Mucosa of descending colon (tissue), 3 donors: Measurements from ENCODE around the gene STAT3. TPM values are rescaled to one million over a fixed set of nuclear protein-coding genes. Genes with fewer than 3 reads are reported as not detected.
A peak's percentile ranks its signal among the peaks of the same experiment; 100 is the strongest.
"Not testable (repeated sequence)": the region's sequence is repeated elsewhere in the genome, so short reads cannot be mapped to it uniquely, and the experiment has no call there.

ENCODE experiments used
- ATAC-seq: fragments of 200-7000 bp; cut with Tn5 transposase; one replicate; pipeline ENCODE4 v1.9.1; 2020; ENCODE audit warnings: mild to moderate bottlenecking, moderate library complexity
- DNase-seq, 3 donors: peaks; one replicate each; pipeline ENCODE4 v3.0.0-alpha.2; 2020
- H3K36me3 ChIP-seq: fragments of 200-600 bp; one replicate; pipeline ENCODE4 v1.8.0; 2021; ENCODE audit warnings: low read depth, mild to moderate bottlenecking
- H3K4me1 ChIP-seq: fragments of 200-600 bp; one replicate; pipeline ENCODE4 v1.8.0; 2021; ENCODE audit warnings: low read depth, mild to moderate bottlenecking
- H3K4me3 ChIP-seq: fragments of 200-600 bp; one replicate; pipeline ENCODE4 v1.8.0; 2021; ENCODE audit warnings: mild to moderate bottlenecking
- H3K9me3 ChIP-seq: fragments of 200-600 bp; one replicate; pipeline ENCODE4 v1.8.0; 2021; ENCODE audit warnings: mild to moderate bottlenecking
- CTCF ChIP-seq: fragments of 200-600 bp; IDR thresholded peaks from one replicate; pipeline ENCODE4 v1.8.0; 2022; ENCODE audit warnings: antibody characterized with exemption, mild to moderate bottlenecking
- intact Hi-C, 2 donors: fragments of 100-400 bp; cut with DNase I in 1 of 2; cut with micrococcal nuclease in 1 of 2; formaldehyde crosslinking; loops; one replicate each; pipeline versions ENCODE4 v1.11.0 to v1.11.1; 2022; cut with DNase I, micrococcal nuclease
- total RNA-seq, 3 donors: library from RNA; stranded (reverse); fragmentation: NEBNext Ultra II Directional in 2 of 3; extraction: Animal tissue kit (Norgen Biotek cat#: 25700) in 2 of 3; gene quantifications; one replicate each; pipeline versions ENCODE4 v1.2.1 to v1.2.4, GENCODE V29; 2021 to 2023
- donor health status: DM: no; HTN: no; CAD: no; lungs with moderate emphysema.
- donor health status: DM: no; HTN: no; CAD: no.
- donor health status: DM: no; HTN: yes; CAD: no.

STAT3 gene
- total RNA-seq, 3 donors from 2014 or later: 158 to 230 (median 227) TPM

GRCh38 chr17:42421136-42421506 is 32.9 kb upstream of the STAT3 start:
- DNase-seq (no peak), ATAC-seq (no peak)
- intact Hi-C loops: loop anchor here in 1 of 2 donors (10.0 kb wide), 1 partner anchor 94 kb away; no protein-coding TSS in a partner anchor
- Histone ChIP-seq H3K4me3 (no peak overlapping the region), H3K9me3 (no peaks in the 10 kb centered on the region), H3K4me1 (peaks cover 19% of the 10 kb centered on the region), H3K36me3 (no peaks in the 10 kb centered on the region)
- TF ChIP-seq CTCF: no peak

- DNase-seq, H3K4me3 ChIP-seq, H3K36me3 ChIP-seq, intact Hi-C loops, H3K9me3 ChIP-seq, ATAC-seq: not testable (repeated sequence)
- peaks cover 15% of the 10 kb centered on the region for H3K4me1 ChIP-seq
Measured at GRCh38 chr17:42417981-42418380, 29.7 kb upstream of the STAT3 start.

- no peaks in the 10 kb centered on the region for H3K9me3 ChIP-seq
Measured at GRCh38 chr17:42414704-42415409, 26.6 kb upstream of the STAT3 start.

GRCh38 chr17:42413464-42414040 is 25.3 kb upstream of the STAT3 start:
- no peaks in the 10 kb centered on the region for H3K4me1 ChIP-seq
- H3K9me3 ChIP-seq: no peaks in the 10 kb centered on the region
- H3K4me3 ChIP-seq: no peak overlapping the region
- ATAC-seq (no peak), DNase-seq (no peak)
- H3K36me3 ChIP-seq: no peaks in the 10 kb centered on the region
- intact Hi-C loops: no loop called here
- TF ChIP-seq CTCF: no peak

More at GRCh38 chr17:42414704-42415409, 26.6 kb upstream of the STAT3 start:
- Histone ChIP-seq H3K36me3 (no peaks in the 10 kb centered on the region), H3K4me1 (no peaks in the 10 kb centered on the region), H3K4me3 (no peak overlapping the region)
- intact Hi-C loops: no loop called here
- DNase-seq (peak in 1 of 3 donors; percentile 26), ATAC-seq (peak; percentile 48)
- TF ChIP-seq CTCF: no peak

GRCh38 chr17:42411905-42412679 is 23.9 kb upstream of the STAT3 start:
- Histone ChIP-seq H3K36me3 (no peaks in the 10 kb centered on the region), H3K4me3 (no peak overlapping the region), H3K4me1 (no peaks in the 10 kb centered on the region), H3K9me3 (no peaks in the 10 kb centered on the region)
- peak in 1 of 3 donors; percentile 17 for DNase-seq
- TF ChIP-seq CTCF: no peak
- intact Hi-C loops: no loop called here
- no peak for ATAC-seq

- no peak for TF ChIP-seq CTCF
- ATAC-seq (no peak), DNase-seq (no peak)
- H3K4me3 ChIP-seq: no peak overlapping the region
- H3K9me3 ChIP-seq: no peaks in the 10 kb centered on the region
- peaks cover 2% of the 10 kb centered on the region for H3K4me1 ChIP-seq
- intact Hi-C loops: no loop called here
- no peaks in the 10 kb centered on the region for H3K36me3 ChIP-seq
Measured at GRCh38 chr17:42411361-42411760, 23.1 kb upstream of the STAT3 start.
